GM06990 (cell line): ENCODE data around the gene FAM186B.

Experiments used
- DNase-seq: peaks from one replicate; pipeline ENCODE4 v3.0.0-alpha.2; 2011; ENCODE audit not compliant: insufficient read length; ENCODE audit errors: extremely low read depth
- H3K27me3 ChIP-seq: replicated peaks from 2 replicates; pipeline ENCODE4 v1.6.0; 2011; ENCODE audit warnings: low read length; ENCODE audit not compliant: control insufficient read depth, insufficient read depth
- H3K36me3 ChIP-seq: 2 replicates; pipeline ENCODE4 v1.5.1; 2011; ENCODE audit warnings: low read length; ENCODE audit not compliant: control insufficient read depth, insufficient read depth
- H3K4me3 ChIP-seq: replicated peaks from 2 replicates; pipeline ENCODE4 v1.5.1; 2011; ENCODE audit warnings: low read depth, mild to moderate bottlenecking, control low read depth, low read length
- TF ChIP-seq, protein P1 (sequence below): IDR thresholded peaks from 2 replicates; pipeline ENCODE4 v1.5.1; 2011; ENCODE audit warnings: low read length, control low read depth, mild to moderate bottlenecking, inconsistent platforms; ENCODE audit not compliant: insufficient read depth, poor library complexity, severe bottlenecking

FAM186B gene

GRCh38 chr12:49585477-49586459, 19.7 kb downstream of the FAM186B start:
- Histone ChIP-seq H3K27me3 (no peaks in the 10 kb centered on the region), H3K4me3 (no peak overlapping the region), H3K36me3 (peaks cover 6% of the 10 kb centered on the region)
- DNase-seq = no peak
- TF ChIP-seq, protein P1, sequence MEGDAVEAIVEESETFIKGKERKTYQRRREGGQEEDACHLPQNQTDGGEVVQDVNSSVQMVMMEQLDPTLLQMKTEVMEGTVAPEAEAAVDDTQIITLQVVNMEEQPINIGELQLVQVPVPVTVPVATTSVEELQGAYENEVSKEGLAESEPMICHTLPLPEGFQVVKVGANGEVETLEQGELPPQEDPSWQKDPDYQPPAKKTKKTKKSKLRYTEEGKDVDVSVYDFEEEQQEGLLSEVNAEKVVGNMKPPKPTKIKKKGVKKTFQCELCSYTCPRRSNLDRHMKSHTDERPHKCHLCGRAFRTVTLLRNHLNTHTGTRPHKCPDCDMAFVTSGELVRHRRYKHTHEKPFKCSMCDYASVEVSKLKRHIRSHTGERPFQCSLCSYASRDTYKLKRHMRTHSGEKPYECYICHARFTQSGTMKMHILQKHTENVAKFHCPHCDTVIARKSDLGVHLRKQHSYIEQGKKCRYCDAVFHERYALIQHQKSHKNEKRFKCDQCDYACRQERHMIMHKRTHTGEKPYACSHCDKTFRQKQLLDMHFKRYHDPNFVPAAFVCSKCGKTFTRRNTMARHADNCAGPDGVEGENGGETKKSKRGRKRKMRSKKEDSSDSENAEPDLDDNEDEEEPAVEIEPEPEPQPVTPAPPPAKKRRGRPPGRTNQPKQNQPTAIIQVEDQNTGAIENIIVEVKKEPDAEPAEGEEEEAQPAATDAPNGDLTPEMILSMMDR = no peak

GRCh38 chr12:49584591-49584990, 20.8 kb downstream of the FAM186B start:
- TF ChIP-seq, protein P1 = no peak
- no peak for DNase-seq
- no peaks in the 10 kb centered on the region for H3K27me3 ChIP-seq
- no peak overlapping the region for H3K4me3 ChIP-seq
- H3K36me3 ChIP-seq = peaks cover 6% of the 10 kb centered on the region

GRCh38 chr12:49583366-49584094, 21.9 kb downstream of the FAM186B start:
- no peak for DNase-seq
- TF ChIP-seq, protein P1 = no peak

GRCh38 chr12:49582850-49583249, 22.6 kb downstream of the FAM186B start:
- Histone ChIP-seq H3K36me3 (peaks cover 6% of the 10 kb centered on the region), H3K27me3 (no peaks in the 10 kb centered on the region), H3K4me3 (no peak overlapping the region)
- TF ChIP-seq, protein P1 = no peak
- DNase-seq = no peak

More at GRCh38 chr12:49583366-49584094, 21.9 kb downstream of the FAM186B start:
- no peaks in the 10 kb centered on the region for H3K27me3 ChIP-seq
- H3K4me3 ChIP-seq = no peak overlapping the region
- H3K36me3 ChIP-seq = peaks cover 6% of the 10 kb centered on the region

DNA sequence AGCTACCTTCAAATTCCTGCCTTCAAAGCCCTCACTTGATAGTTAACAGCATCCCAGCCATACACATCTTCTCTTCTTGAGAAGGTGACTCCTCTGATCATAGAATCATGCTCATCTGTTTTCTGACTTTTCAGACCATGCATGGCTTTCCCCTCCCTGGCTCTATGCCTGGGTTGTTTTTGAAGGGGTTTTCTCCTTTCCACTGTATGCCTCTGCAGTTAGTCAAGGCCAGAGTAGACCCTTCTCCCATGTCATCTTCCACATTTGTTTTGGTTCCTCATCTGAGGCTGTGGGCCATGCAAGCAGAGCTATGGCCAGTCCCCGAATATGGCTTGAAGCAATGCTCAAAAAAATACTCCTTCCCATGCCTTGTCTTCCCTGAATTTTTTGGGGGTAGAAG, 23.2 kb downstream of the FAM186B start:
- TF ChIP-seq, protein P1 = no peak
- no peaks in the 10 kb centered on the region for H3K27me3 ChIP-seq
- no peak overlapping the region for H3K4me3 ChIP-seq
- DNase-seq = no peak
- peaks cover 6% of the 10 kb centered on the region for H3K36me3 ChIP-seq
